BJ (cell line): Measurements from ENCODE around the gene HMGXB3. TPM values are rescaled to one million over a fixed set of nuclear protein-coding genes. Genes with fewer than 3 reads are reported as not detected.

Experiments used
- CTCF ChIA-PET: fragments of 350-600 bp; formaldehyde crosslinking; extraction: SDS; loops from one replicate; lab custom pipeline; 2021; ENCODE audit warnings: antibody characterized with exemption, inconsistent platforms; lab: Yijun Ruan, JAX
- POLR2A ChIA-PET: fragments of 300-600 bp; sonication (Branson Sonifier 250); formaldehyde crosslinking; extraction: SDS; loops from one replicate; lab custom pipeline; 2021; ENCODE audit warnings: antibody characterized with exemption; lab: Charles Lee
- DNase-seq: peaks from one replicate; pipeline ENCODE4 v3.0.0-alpha.2; 2011; ENCODE audit warnings: low read depth
- H3K27me3 ChIP-seq: 2 replicates; pipeline ENCODE4 v1.6.0; 2011; ENCODE audit warnings: low read length; ENCODE audit not compliant: control insufficient read depth, insufficient read depth
- H3K36me3 ChIP-seq: 2 replicates; pipeline ENCODE4 v1.5.1; 2011; ENCODE audit warnings: low read length; ENCODE audit not compliant: control insufficient read depth, insufficient read depth
- H3K4me3 ChIP-seq: 2 replicates; pipeline ENCODE4 v1.5.1; 2011; ENCODE audit warnings: low read depth, mild to moderate bottlenecking, control low read depth, low read length
- CTCF ChIP-seq: IDR thresholded peaks from 2 replicates; pipeline ENCODE4 v1.5.1; 2011; ENCODE audit warnings: low read depth, mild to moderate bottlenecking, control low read depth, inconsistent platforms, low read length, moderate library complexity; ENCODE audit not compliant: insufficient read depth
- polyA plus RNA-seq: library from polyadenylated mRNA; depleted of rRNA; stranded (reverse); fragments of >200 nt; gene quantifications from 2 replicates; pipeline ENCODE4 v1.2.3, GENCODE V29; 2011

The HMGXB3 gene
- polyA plus RNA-seq, 1 experiment = 39.0 TPM

GRCh38 chr5:150014456-150014855 is 13.9 kb downstream of the HMGXB3 start:
- peaks cover 19% of the 10 kb centered on the region for H3K36me3 ChIP-seq
- no peaks in the 10 kb centered on the region for H3K27me3 ChIP-seq
- H3K4me3 ChIP-seq = no peak overlapping the region
- TF ChIP-seq CTCF = no peak
- DNase-seq = no peak
- ChIA-PET POLR2A (no interaction called here), CTCF (interaction anchor here (1.0 kb wide), 1 partner anchor 9 kb away, joined by 3 read pairs; no protein-coding TSS in a partner anchor)

GRCh38 chr5:150015415-150015814 is 14.9 kb downstream of the HMGXB3 start:
- Histone ChIP-seq H3K36me3 (peaks cover 16% of the 10 kb centered on the region), H3K4me3 (no peak overlapping the region), H3K27me3 (no peaks in the 10 kb centered on the region)
- CTCF ChIA-PET = no interaction called here
- TF ChIP-seq CTCF = no peak
- POLR2A ChIA-PET = no interaction called here
- no peak for DNase-seq

- CTCF ChIA-PET = interaction anchor here (0.7 to 0.9 kb wide), 2 partner anchors 9 kb away, joined by 3 read pairs; no protein-coding TSS in a partner anchor
Observed at GRCh38 chr5:150016537-150016936, 16.0 kb downstream of the HMGXB3 start.

GRCh38 chr5:150017226-150018005 is 16.9 kb downstream of the HMGXB3 start:
- TF ChIP-seq CTCF = no peak
- ChIA-PET CTCF (interaction anchor here (0.6 to 1.2 kb wide), 5 partner anchors 8 to 201 kb away, joined by 3 to 6 read pairs (median 3); partner anchors contain the start of genes HMGXB3 and TIGD6), POLR2A (interaction anchor here (0.7 kb wide), 1 partner anchor 406 kb away, joined by 3 read pairs; no protein-coding TSS in a partner anchor)
- H3K27me3 ChIP-seq = no peaks in the 10 kb centered on the region
- no peak for DNase-seq
- peaks cover 14% of the 10 kb centered on the region for H3K36me3 ChIP-seq
- no peak overlapping the region for H3K4me3 ChIP-seq

More at GRCh38 chr5:150016537-150016936, 16.0 kb downstream of the HMGXB3 start:
- POLR2A ChIA-PET = no interaction called here
- Histone ChIP-seq H3K4me3 (no peak overlapping the region), H3K27me3 (no peaks in the 10 kb centered on the region), H3K36me3 (peaks cover 14% of the 10 kb centered on the region)
- TF ChIP-seq CTCF = no peak
- no peak for DNase-seq

GRCh38 chr5:150020249-150020648 is 19.7 kb downstream of the HMGXB3 start:
- ChIA-PET CTCF (interaction anchor here (1.0 to 1.1 kb wide), 2 partner anchors 23 to 120 kb away, joined by 3 read pairs; no protein-coding TSS in a partner anchor), POLR2A (no interaction called here)
- DNase-seq = no peak
- Histone ChIP-seq H3K27me3 (no peaks in the 10 kb centered on the region), H3K4me3 (no peak overlapping the region), H3K36me3 (peaks cover 7% of the 10 kb centered on the region)
- no peak for TF ChIP-seq CTCF
